GM19043 (cell line): ENCODE measurements around the gene TAPBP.
"Not testable (repeated sequence)": the region's sequence is repeated elsewhere in the genome, so short reads cannot be mapped to it uniquely, and the experiment has no call there.

ENCODE experiments used
- ATAC-seq: cut with Tn5 transposase; IDR thresholded peaks from one replicate; pipeline ENCODE4 v1.9.1; 2021; ENCODE audit warnings: low read depth; ENCODE audit not compliant: unreplicated experiment

Gene TAPBP

GRCh38 chr6:33297956-33298772 is 15.7 kb downstream of the TAPBP start:
- no peak for ATAC-seq

GRCh38 chr6:33297406-33297955 is 16.4 kb downstream of the TAPBP start:
- ATAC-seq: no peak

DNA sequence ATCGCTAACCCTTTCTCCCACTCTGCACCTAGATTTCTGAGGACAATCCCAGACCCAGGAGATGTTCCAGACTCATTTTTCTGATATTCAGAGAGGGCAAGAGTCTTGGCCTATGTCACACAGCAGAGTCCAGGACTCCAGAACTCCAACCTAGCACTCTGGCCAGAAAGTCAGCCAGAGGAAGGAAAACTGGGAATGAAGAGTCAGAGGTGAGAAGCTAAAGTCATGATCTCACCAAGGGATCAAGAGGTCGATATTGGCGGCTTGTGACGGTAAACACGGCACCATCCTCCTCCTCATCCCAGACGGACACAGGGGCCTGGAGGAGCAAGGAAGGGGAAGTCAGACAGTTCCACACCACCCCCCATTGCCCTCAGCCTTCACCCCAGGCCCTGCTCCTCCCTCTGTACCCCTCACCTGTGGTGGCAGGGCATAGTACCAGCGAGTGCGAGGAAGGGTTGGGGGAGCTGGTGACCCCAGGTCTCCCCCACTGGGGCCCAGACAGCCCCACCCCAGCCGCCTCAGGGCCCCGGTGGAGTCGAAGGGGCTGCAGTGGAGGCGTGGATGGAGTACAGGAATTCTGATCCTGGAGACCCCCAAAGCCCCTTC is 17.0 kb downstream of the TAPBP start:
- no peak for ATAC-seq

DNA sequence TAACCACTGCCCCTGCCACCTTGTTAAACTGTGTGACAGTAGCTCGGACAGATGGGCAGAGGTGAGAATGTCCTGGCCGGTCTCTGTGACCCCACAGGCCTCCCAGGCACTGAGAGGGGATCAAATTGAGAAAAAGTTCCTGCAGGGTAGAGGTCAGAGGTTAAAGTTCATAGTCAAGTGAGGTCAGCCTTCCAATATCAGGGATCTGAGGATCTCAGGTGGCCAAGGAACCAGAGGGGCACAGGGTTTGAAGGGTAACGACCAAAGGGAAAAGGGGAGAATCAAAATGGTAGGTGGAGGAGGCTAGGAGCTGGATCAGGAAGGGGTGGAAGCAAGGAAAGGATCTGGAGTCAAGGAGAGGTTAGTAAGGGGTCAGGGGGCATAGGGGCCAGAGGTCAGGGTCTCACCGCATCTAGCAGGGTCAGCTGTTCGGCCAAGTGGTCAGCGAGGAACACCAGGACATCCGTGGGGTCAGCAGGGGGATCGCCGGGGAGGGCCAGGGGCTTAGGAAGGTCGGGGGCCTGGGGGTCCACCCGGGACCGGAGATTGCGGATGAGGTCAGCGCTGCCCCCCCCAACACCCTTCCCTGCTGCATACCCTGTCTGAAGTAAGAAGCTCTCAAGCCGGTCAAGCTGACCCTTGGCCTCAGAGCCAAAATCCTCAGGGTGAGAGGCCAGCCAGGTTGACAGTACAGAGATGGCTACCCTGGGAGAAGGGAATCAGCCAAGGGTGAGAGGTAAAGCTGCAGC is 18.1 kb downstream of the TAPBP start:
- no peak for ATAC-seq

- no peak for ATAC-seq
These were observed 19.6 kb downstream of the TAPBP start for GRCh38 chr6:33294086-33294823.

GRCh38 chr6:33292996-33293682 is 20.7 kb downstream of the TAPBP start:
- ATAC-seq: no peak

- ATAC-seq: no peak
These were observed 23.4 kb downstream of the TAPBP start for GRCh38 chr6:33290459-33290858.

- ATAC-seq: no peak
These were observed 24.0 kb downstream of the TAPBP start for GRCh38 chr6:33289784-33290315.

DNA sequence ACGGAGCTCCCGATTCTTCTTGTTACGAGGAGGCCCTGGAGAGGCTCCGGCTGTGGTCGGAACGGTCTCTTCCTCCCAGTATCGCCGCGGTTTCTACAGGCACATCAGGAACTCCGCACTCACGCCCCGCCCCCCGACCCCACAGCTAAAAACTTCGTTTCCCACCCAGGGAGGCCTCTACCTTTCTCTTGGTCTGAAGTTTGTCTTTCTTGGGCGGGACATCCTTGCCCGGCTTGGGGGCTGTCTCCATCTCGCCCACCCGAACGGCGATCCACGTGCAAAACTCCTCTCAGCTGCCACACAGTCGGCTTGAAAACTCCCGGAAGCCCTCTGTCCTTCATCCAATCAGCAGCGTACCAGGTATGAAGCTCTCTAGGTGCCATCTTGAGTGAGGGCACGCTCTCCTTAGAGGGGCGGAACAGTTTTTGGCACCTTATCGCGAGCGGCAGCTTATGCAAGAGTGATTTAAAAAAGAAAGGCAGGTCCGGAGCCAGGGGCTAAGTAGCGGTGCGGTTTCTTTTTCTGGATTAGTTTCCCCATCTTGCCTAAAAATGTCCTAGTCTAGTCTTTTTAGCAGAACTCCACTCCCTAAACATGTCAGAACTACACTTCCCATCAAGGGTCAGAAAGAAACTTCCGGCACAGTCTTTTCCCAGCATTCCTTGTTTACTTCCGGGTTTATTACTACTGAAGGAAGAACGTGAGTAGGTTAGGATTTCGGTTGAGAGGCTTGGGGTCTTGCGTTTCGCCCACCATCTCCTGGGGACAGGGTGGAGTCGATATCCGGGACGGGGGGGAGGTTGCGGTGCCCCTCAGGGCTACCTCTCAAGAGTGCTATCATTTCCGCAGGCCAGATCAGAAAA is 24.7 kb downstream of the TAPBP start, which contains the start of the genes PFDN6 and WDR46:
PFDN6 (plus strand) TSS at position 681 of the 863 bp plus-strand sequence. CDS start 256 bp downstream, outside the sequence.
WDR46 (minus strand) TSS at position 319 of the 863 bp plus-strand sequence; CDS start at position 250, 69 bp downstream.
- peak; percentile 77 for ATAC-seq

GRCh38 chr6:33288141-33288920 is 25.5 kb downstream of the TAPBP start:
- ATAC-seq: no peak

DNA sequence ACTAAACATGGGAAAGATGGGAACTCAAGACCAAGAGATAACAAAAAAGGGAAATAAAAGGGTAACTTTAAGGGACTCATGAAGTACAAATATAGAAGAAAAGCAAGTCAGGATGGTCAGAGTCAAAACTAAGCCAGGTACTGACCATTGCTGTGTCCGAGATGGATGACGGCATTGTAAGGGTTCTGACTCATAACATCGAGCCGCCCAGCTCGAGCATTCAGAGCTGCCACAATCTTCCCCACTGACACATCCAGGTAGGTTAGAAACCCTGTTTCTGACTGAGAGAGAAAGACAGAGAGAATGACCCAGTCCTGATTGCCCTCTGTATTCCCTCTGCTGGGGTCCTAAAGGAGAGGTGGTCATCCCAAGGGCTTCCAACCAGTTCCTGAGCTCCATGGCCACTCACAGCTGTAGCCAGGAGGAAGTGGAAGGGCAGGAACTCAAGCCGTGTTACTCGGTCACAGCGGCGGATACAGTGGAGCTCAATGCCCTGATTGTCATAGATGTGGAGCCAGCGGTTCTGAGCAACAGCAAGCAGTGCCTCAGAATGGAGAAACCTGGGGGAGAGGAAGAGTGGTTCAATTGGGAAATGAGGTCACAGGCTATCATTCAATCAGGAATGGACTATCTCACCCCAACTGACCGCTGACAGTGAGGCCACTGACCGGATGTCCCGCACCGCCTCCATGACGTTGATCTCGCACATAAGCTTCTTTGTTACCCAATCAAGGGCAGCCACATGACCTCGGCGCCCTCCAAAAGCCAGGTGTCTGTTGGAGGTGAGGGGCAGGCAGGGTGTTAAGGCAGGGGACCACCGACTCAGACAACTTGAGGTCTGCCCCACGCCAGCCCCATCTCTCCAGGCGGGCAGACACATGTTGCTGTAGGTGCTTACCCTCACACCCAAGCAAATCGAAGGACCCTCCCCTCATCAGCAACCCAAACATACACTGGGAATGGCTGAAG is 26.6 kb downstream of the TAPBP start:
- ATAC-seq: no peak

DNA sequence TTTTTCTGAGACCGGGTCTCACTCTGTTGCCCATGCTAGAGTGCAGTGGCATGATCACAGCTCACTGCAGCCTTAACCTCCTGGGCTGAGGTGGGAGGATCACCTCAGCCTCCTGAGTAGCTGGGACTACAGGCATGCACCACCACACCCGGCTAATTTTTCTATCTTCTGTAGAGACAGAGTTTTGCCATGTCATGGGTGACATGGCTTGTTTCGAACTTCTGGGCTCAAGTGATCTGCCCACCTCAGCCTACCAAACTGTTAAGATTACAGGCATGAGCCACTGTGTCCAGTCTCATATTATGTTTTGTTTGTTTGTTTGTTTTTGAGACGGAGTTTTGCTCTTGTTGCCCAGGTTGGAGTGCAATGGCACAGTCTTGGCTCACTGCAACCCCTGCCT is 28.7 kb downstream of the TAPBP start:
- ATAC-seq: not testable (repeated sequence)

DNA sequence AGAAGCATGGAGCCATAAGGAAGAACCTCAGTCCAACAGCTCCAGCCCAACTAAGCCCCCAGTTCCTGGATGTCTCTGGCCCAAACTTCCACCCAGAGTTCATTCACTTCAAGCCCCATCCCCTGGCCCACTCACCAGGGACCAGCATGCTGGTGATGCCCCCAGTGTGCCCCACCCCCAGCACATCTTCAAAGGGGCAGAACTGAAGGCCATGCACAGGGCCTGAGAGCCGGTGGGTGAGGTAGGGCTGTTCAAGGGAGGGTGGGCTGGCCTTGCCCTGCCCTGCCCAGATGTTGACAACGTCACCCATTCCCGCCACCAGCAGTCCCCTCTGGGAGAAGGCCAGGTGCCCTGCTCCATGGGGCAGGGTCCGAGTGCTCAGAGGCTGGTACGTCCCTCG is 33.3 kb downstream of the TAPBP start:
- no peak for ATAC-seq

GRCh38 chr6:33279971-33280511 is 33.8 kb downstream of the TAPBP start:
- no peak for ATAC-seq

GRCh38 chr6:33279257-33279695 is 34.6 kb downstream of the TAPBP start:
- no peak for ATAC-seq

GRCh38 chr6:33278810-33279209 is 35.1 kb downstream of the TAPBP start:
- no peak for ATAC-seq
